PFSK-1 (cell line): ENCODE measurements around the gene FGF1.
A peak's percentile ranks its signal among the peaks of the same experiment; 100 is the strongest.

Experiments used
- FOXP2 ChIP-seq: optimal IDR thresholded peaks from 2 replicates; pipeline ENCODE3; 2011; ENCODE audit warnings: borderline replicate concordance, control low read depth, inconsistent platforms; ENCODE audit not compliant: insufficient read depth; ENCODE audit errors: extremely low read length, extremely low read depth
- POLR2AphosphoS5 ChIP-seq: IDR thresholded peaks from 2 replicates; pipeline ENCODE4 v1.6.1; 2012; ENCODE audit warnings: low read depth, mild to moderate bottlenecking, control low read depth, low read length, moderate library complexity
- SIN3A ChIP-seq: IDR thresholded peaks from 2 replicates; pipeline ENCODE4 v1.6.1; 2012; ENCODE audit warnings: mild to moderate bottlenecking, low read length, moderate library complexity, borderline replicate concordance; ENCODE audit not compliant: insufficient read depth
- TAF1 ChIP-seq: IDR thresholded peaks from 2 replicates; pipeline ENCODE4 v1.6.1; 2012; ENCODE audit warnings: low read length, control low read depth, borderline replicate concordance; ENCODE audit not compliant: insufficient read depth
- TF ChIP-seq, protein P1 (sequence below), 2 experiments: IDR thresholded peaks; 2 replicates each; pipeline versions ENCODE4 v1.6.1 to v1.8.0; 2011 to 2012; ENCODE audit warnings: low read depth in 2 of 2, low read length in 2 of 2, control low read depth in 1 of 2, inconsistent platforms in 1 of 2, mild to moderate bottlenecking in 1 of 2, moderate library complexity in 1 of 2; ENCODE audit not compliant: insufficient read depth in 1 of 2

FGF1 gene

DNA sequence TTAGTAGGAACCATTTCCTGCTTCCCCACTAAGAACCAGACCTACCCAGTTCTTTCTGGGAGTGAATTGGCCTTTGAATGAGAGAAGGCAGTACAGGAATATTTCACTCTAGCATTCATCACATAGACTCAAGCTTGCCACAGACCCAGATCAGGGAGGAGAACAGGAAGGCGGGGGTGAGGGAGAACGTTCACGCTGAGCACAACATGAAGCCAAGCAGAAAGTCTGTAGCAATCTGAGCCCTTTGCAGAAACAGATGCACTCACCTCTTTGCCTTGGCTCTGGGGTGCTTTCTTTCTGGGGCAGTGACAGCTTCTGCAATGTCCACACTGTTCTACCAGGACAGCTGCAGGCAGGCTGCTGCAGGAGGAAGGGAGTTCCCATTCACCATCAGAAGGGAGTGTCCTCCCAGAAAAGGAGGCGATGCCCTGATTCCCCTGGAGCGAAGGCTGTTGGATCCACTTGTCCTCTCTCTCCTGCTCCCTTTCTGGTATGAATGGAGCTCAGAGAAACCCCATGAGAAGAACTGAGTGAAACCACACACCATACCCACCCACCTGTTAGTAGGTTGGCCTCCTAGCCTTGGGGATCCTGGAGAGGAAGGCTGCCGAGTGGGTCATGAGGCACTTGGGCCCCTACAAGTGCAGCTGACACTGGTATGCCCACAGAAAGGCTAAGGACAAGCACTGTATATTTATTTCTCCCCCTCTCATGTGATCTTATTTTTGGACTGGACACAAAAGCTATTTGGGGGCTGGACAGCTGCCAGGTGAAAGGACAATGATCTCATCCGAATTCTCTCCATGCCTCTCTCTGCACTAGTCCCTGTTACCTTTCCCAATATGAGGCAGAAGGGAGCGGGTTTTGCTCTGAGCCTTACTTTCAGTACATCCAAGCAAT is 11.7 kb upstream of the FGF1 start:
- TF ChIP-seq SIN3A (0 out of 2 replicates have a peak, but pooled peaks have one; percentile 72), POLR2AphosphoS5 (no peak), TAF1 (peak; percentile 59; the same call in 1 of the 2 replicates)

GRCh38 chr5:142696379-142696778 is 10.5 kb upstream of the FGF1 start:
- TF ChIP-seq SIN3A (no peak), TAF1 (no peak), POLR2AphosphoS5 (no peak), FOXP2 (no peak)
- TF ChIP-seq, protein P1, sequence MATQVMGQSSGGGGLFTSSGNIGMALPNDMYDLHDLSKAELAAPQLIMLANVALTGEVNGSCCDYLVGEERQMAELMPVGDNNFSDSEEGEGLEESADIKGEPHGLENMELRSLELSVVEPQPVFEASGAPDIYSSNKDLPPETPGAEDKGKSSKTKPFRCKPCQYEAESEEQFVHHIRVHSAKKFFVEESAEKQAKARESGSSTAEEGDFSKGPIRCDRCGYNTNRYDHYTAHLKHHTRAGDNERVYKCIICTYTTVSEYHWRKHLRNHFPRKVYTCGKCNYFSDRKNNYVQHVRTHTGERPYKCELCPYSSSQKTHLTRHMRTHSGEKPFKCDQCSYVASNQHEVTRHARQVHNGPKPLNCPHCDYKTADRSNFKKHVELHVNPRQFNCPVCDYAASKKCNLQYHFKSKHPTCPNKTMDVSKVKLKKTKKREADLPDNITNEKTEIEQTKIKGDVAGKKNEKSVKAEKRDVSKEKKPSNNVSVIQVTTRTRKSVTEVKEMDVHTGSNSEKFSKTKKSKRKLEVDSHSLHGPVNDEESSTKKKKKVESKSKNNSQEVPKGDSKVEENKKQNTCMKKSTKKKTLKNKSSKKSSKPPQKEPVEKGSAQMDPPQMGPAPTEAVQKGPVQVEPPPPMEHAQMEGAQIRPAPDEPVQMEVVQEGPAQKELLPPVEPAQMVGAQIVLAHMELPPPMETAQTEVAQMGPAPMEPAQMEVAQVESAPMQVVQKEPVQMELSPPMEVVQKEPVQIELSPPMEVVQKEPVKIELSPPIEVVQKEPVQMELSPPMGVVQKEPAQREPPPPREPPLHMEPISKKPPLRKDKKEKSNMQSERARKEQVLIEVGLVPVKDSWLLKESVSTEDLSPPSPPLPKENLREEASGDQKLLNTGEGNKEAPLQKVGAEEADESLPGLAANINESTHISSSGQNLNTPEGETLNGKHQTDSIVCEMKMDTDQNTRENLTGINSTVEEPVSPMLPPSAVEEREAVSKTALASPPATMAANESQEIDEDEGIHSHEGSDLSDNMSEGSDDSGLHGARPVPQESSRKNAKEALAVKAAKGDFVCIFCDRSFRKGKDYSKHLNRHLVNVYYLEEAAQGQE (IDR thresholded peaks at IDR 0.05; ENCODE audit: insufficient read depth in 1 of 2, low read depth in 2 of 2, low read length in 2 of 2), result no peak

DNA sequence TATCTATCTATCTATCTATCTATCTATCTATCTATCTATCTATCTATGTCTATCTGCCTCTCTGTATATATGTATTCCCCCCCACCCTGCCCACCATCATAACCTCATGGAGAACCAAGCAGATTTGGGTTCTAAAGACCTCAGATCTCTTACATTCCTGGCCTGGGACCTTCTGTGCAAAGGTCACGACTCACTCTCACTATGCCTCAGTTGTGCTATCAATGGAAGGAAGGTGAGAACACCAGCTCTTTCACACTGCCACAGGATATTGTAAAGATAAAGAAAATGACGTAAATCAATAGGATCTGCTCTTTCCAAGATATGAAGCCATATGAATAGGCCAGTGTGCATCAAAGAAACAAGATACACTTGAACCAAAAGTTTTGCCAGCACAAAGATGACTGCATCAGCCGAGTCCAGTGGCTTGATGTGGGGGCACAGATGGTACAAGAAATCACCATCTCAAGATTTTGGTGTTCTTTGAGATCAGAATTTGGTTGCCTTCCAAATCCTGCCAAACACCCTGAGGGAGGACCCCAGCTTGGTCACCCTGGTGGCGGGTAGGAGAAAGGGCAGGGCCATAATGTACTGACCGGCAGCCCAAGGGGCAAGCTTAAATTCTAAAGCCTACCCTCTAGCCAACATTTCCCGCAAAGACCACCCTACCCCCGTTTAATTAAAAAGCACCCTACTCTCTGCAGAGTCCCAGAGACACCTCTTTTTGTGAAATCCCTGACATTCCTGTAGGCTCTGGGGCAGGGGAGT is 8.4 kb upstream of the FGF1 start:
- TF ChIP-seq, protein P1 (IDR thresholded peaks at IDR 0.05; ENCODE audit: insufficient read depth in 1 of 2, low read depth in 2 of 2, low read length in 2 of 2), result no peak
- no peak for TF ChIP-seq SIN3A
- no peak for TF ChIP-seq TAF1
- TF ChIP-seq POLR2AphosphoS5, result no peak
- no peak for TF ChIP-seq FOXP2

GRCh38 chr5:142692321-142692894 is 6.5 kb upstream of the FGF1 start:
- TF ChIP-seq, protein P1 (IDR thresholded peaks at IDR 0.05; ENCODE audit: insufficient read depth in 1 of 2, low read depth in 2 of 2, low read length in 2 of 2), result no peak
- no peak for TF ChIP-seq FOXP2
- TF ChIP-seq TAF1, result no peak
- no peak for TF ChIP-seq POLR2AphosphoS5
- no peak for TF ChIP-seq SIN3A

- no peak for TF ChIP-seq POLR2AphosphoS5
- no peak for TF ChIP-seq TAF1
- TF ChIP-seq, protein P1 (IDR thresholded peaks at IDR 0.05; ENCODE audit: insufficient read depth in 1 of 2, low read depth in 2 of 2, low read length in 2 of 2), result no peak
- TF ChIP-seq SIN3A, result no peak
- no peak for TF ChIP-seq FOXP2
Measured at GRCh38 chr5:142690667-142691066, 4.8 kb upstream of the FGF1 start.
